Skin epidermis (tissue), 12 donors: ENCODE measurements around the gene RBCK1.
A peak's percentile ranks its signal among the peaks of the same experiment; 100 is the strongest.
"Not testable (repeated sequence)": the region's sequence is repeated elsewhere in the genome, so short reads cannot be mapped to it uniquely, and the experiment has no call there.

ENCODE experiments used
- H3K27ac ChIP-seq, 21 experiments: fragments of 200-600 bp; sonication (generic) in 11 of 21; one replicate each; pipeline ENCODE4 v1.5.0; 2020; ENCODE audit warnings: mild to moderate bottlenecking in 3 of 21, inconsistent platforms in 2 of 21, moderate library complexity in 2 of 21
- H3K4me3 ChIP-seq, 7 experiments: fragments of 200-600 bp; sonication (generic) in 2 of 7; one replicate each; pipeline ENCODE4 v1.5.0; 2020; ENCODE audit warnings: inconsistent platforms in 2 of 7, mild to moderate bottlenecking in 2 of 7, moderate library complexity in 1 of 7

Gene RBCK1

DNA sequence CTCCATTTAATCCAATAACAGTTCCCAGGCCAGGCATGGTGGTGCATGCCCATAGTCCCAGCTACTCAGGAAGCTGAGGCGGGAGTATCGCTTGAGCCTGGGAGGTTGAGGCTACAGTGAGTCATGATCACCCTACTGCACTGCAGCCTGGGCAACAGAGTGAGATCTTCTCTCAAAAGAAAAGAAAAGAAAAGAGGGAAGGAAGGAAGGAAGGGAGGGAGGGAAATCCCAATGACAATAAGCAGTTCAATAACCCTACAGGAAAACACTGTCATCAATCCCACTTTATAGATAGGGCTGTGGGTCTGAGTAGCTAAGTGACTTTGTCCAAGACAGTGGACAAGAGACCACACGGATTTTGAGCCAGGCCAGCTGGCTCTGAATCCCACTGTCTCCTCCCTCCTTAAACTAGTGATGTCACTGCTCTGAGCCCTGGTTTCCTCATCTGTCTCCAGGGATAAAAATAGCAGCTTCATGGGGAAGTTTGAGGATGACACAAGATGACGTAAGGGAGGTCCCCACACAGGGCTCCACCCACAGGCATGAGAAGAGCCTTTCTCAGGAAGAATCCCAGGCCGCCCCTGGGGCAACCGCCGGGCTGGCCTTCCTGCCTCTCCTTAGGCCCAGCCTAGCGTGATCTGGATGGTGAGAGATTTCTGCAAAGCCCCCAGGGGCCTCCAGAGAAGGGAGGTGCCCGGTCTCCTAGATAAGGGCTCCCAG lies 34.8 kb upstream of the RBCK1 start:
- no peak overlapping the region for H3K4me3 ChIP-seq
- peak overlapping the region in 5 of 21 experiments; percentile 3 to 68 (median 26) for H3K27ac ChIP-seq

DNA sequence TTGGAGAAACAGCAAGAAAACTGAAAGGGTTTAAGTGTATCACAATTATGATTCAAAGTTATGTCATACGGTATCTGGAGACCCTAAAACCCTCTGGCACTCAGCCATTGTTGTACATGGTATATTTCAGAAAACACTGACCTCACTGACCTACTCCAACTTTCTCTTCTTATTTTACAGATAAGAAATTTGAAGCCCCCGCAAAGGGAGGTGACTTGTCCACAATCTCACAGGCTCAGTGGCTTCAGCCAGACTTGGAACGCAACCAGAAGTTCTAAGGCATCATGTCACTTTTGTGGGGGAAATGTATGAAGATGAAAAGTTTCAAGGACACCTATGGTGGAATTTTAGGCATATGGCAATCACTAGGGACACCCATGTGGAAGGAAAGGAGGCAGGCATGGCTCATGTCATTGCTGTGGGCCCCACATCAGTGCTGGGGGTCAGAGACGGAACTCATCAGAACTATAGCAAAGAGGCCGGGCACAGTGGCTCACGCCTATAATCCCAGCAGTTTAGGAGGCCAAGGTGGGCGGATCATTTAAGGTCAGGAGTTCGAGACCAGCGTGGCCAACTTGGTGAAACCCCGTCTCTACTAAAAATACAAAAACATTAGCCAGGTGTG lies 32.7 kb upstream of the RBCK1 start:
- H3K27ac ChIP-seq: no peak overlapping the region
- no peak overlapping the region for H3K4me3 ChIP-seq

DNA sequence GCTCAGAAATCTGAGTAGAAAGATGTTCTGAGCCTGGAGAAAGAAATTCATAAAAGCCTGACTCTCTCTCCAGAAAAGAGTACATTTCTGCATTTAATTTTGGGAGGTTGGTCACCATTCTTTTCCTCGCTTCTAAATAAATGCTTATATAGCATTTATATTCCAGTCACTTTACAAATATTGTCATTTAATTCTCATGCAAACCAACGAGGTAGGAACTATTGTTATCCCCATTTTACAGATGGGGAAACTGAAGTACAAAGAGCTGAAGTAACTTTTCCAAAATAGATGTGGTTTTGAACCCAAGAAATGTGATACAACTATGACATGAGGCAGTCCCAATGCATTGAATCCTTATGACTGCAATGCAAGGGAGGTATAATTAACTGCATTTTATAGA lies 32.0 kb upstream of the RBCK1 start:
- no peak overlapping the region for H3K27ac ChIP-seq
- no peak overlapping the region for H3K4me3 ChIP-seq

DNA sequence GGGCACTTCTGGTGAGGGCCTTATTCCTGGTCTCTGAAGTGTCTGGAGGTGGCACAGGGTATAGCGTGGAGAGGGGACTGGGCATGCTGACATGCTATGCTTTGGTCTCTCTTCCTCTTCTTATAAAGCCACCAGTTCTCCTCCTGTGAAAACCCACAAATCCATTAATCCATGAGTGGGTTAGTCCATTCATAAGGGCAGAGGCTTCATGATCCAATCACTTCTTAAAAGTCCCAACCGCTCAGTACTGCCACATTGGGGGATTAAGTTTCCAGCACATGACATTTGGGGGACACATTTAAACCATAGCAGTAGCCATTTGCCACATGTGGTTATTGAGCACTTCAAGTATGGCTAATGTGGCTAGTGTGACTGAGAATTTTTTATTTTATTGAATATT lies 31.3 kb upstream of the RBCK1 start:
- no peak overlapping the region for H3K4me3 ChIP-seq
- H3K27ac ChIP-seq: no peak overlapping the region

DNA sequence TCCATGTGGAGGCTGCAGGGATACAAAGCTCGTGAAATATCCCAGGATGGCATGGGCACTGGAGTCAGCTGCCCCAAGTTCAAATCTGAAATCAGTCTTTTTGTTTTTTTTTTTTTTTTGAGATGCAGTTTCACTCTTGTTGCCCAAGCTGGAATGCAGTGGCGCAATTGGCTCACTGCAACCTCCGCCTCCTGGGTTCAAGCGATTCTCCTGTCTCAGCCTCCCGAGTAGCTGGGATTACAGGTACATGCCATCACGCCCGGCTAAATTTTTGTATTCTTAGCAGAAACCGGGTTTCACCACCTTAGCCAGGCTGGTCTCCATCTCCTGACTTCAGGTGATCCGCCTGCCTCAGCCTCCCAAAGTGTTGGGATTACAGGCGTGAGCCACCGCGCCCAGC lies 30.5 kb upstream of the RBCK1 start:
- H3K4me3 ChIP-seq, H3K27ac ChIP-seq: not testable (repeated sequence)

DNA sequence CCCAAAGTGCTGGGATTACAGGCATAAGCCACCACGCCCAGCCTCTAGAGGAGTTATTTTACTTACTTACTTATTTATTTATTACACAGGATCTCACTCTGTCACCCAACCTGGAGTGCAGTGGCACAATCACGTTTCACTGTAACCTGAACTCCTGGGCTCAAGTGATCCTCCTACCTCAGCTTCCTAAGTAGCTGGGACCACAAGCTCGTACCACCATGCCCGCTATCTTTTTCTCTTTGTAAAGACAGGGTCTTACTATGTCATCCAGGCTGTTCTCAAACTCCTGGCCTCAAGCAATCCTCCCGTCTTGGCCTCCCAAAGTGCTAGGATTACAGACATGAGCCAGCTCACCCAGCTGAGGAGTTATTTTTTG lies 29.1 kb upstream of the RBCK1 start:
- Histone ChIP-seq H3K27ac (no peak overlapping the region), H3K4me3 (no peak overlapping the region)

DNA sequence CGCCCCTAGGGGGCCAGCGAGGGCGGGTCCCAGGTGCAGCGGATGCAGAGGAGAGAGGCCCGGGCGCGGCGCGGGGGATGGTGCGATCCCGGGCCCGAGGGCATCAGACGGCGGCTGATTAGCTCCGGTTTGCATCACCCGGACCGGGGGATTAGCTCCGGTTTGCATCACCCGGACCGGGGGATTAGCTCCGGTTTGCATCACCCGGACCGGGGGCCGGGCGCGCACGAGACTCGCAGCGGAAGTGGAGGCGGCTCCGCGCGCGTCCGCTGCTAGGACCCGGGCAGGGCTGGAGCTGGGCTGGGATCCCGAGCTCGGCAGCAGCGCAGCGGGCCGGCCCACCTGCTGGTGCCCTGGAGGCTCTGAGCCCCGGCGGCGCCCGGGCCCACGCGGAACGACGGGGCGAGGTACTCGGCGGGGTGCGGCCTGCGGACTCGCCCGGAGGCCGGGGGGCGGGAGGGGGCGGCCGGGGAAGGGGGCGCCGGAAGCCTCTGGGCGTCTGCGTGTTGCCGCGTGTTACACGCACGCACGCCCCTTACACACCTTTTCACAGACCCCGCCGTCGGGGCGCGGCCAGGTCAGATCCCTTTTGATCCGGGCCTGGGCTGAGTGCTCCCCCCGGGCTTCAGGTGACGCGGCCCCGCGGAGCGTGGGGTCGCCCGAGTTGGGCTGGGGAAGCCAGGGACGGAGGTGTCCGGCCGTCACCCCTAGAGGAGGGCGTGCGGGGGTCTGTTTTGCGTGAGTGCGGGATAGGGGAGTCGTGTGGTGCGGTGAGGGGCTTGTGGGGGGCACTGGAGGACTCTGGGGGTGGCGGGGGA lies 27.1 kb upstream of the RBCK1 start:
- H3K4me3 ChIP-seq: peak overlapping the region; percentile 54 to 79 (median 67)
- H3K27ac ChIP-seq: peak overlapping the region; percentile 23 to 91 (median 79)

DNA sequence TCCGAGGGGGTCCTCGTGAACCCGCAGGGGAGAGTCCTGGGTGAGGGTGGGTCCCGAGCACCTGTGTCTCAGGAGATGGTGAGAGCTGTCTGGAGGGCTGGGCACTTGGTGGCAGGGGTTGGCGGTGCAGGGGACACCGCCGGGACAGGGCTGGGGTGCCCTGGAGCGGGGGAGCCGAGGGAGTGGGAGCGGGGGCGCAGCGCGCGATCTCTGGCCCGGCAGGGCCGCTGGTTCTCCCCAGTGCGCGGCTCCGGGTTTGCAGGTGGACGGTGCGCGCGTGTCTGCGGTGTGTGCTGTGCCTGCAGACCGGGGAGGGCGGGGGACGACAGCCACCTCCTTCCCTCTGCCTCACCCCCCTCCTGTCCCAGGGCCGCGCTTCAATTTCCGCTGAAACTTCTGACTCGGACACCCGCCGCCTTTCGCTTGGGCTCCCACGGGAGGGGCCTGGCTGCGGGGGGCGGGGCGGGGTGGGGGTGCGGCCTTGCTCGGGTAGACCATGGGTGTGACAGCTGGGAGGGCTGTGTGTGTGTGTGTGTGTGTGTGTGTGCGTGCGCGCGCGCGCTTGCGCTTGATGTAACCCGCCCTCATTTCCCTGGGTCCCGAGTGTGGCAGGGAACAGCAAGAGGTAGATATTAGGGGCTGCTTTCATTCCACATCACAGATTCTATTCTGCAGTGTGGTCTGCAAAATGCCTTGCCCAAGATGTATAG lies 26.4 kb upstream of the RBCK1 start:
- H3K4me3 ChIP-seq: peak overlapping the region; percentile 54 to 79 (median 67)
- peak overlapping the region in 20 of 21 experiments; percentile 23 to 91 (median 80) for H3K27ac ChIP-seq

DNA sequence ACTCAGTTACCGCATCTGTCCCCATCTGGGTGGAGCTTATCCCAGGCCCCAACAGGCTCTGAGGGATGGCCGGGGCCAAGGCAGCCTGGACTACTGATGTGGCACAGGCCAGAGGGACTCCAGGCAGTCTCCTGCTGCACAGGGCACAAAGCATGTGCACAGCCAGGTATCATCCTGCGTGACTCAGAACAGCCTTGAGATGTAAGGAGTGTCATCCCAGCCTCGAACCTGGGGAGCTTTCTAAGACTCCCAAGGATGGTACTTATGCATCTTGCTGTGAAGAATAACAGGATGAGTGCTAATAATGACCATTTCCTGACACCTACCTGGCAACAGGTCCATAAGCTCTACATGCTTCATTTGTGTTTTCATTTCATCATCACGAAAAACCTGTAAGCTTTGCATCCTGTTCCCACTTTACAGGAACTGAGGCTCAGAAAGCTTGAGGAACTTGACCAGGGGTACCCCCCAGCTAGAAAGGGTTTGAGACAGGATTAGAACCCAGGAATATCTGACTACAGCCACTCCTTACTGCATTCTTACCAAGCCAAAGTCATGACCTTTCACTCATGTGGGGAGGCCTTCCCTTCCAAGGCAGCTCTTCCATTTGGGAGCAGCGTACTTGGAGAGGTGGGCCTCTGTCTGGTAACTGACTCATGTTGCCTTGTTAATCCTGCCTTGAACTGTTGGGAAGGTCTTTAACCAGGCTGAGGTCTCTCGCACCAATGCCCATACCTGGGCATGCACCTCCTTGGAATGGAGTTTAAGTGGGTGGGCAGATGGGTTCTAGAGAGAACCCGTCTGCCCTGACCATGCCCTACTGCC lies 25.6 kb upstream of the RBCK1 start:
- Histone ChIP-seq H3K27ac (peak overlapping the region in 5 of 21 experiments; percentile 80 to 91 (median 85)), H3K4me3 (peak overlapping the region in 4 of 7 experiments; percentile 54 to 77 (median 72))

DNA sequence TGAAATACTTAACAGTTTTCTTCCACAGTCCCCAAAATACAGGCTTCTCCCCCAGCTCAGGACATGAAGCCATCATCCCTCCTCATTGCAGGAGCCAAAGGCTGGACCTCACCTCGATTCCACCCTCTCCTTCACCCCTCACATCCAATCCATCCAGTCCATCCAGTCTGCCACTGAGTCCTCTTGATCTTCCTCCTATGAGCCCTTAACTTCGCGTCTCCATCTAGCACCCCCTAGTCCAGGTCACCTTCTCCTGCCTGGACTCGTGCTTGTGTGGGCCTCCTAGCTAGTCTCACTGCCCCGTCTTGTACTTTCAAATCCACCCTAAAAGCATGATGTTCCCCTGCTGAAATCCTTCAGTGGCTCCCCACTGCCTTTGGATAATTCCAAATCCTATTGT lies 24.2 kb upstream of the RBCK1 start:
- H3K4me3 ChIP-seq: no peak overlapping the region
- no peak overlapping the region for H3K27ac ChIP-seq

DNA sequence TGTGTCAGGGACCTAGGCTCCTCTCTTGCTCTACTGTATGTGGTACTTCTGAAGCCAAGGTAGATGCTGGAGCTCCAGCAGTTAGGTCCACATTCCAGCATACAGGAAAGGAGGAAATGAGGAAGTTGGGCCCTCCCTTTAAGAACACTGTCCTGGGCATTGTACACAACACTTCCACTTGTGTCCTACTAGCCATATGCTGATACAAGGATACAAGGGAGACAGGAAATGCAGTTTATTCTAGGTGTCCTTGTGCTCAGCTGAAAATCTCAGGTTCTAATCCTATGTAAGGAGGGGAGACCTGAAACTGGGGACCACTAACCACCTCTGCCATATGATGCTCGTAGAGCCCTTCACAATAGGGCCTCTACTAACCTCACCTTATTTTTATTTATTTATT lies 23.4 kb upstream of the RBCK1 start:
- Histone ChIP-seq H3K4me3 (no peak overlapping the region), H3K27ac (no peak overlapping the region)

DNA sequence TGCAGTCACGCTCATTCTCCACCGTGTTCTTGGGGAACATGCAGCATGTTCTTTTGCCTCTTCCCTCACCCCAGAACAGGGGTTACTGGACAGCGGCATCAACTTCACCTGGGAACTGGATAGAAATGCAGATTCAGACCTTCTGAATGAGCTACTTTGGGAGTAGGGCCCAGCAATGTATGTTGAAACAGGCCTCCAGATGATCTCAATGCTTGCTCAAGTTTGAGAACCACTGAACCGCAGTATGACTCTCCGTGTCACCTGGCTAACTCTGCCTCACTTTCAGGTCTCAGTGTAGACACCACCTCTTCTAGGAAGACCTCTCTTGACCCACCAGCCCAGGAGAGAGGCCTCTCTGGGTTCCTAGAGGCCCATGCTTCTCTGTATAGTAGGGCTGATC lies 22.7 kb upstream of the RBCK1 start:
- Histone ChIP-seq H3K4me3 (no peak overlapping the region), H3K27ac (no peak overlapping the region)

DNA sequence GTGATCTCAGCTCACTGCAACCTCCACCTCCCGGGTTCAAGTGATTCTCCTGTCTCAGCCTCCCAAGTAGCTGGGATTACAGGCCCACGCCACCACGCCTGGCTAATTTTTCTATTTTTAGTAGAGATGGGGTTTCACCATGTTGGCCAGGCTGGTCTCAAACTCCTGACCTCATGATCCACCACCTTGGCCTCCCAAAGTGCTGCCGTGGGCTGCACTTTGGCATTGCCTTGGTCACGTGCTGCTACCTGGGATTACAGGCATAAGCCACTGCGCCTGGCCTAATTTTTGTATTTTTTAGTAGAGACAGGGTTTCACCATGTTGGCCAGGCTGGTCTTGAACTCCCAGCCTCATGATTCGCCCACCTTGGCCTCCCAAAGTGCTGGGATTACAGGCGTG lies 21.5 kb upstream of the RBCK1 start:
- H3K27ac ChIP-seq, H3K4me3 ChIP-seq: not testable (repeated sequence)

DNA sequence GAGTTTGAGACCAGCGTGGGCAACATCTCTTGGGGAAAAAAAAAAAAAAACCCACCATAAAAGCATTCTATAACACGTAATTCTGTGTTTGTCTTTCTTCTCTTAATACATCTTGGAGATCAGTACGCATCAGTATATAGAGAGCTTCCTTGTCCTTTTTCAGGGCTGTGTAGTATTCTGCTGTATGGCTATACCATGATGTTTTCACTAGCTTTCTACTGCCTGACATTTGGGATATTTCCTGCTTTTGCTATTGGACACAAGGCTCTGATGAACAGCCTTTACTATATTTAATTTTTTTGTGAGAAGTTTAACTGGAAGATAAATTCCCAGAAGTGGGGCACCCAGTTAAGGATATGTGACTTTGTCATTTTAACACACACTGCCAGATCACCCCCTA lies 20.6 kb upstream of the RBCK1 start:
- H3K4me3 ChIP-seq: no peak overlapping the region
- H3K27ac ChIP-seq: no peak overlapping the region

DNA sequence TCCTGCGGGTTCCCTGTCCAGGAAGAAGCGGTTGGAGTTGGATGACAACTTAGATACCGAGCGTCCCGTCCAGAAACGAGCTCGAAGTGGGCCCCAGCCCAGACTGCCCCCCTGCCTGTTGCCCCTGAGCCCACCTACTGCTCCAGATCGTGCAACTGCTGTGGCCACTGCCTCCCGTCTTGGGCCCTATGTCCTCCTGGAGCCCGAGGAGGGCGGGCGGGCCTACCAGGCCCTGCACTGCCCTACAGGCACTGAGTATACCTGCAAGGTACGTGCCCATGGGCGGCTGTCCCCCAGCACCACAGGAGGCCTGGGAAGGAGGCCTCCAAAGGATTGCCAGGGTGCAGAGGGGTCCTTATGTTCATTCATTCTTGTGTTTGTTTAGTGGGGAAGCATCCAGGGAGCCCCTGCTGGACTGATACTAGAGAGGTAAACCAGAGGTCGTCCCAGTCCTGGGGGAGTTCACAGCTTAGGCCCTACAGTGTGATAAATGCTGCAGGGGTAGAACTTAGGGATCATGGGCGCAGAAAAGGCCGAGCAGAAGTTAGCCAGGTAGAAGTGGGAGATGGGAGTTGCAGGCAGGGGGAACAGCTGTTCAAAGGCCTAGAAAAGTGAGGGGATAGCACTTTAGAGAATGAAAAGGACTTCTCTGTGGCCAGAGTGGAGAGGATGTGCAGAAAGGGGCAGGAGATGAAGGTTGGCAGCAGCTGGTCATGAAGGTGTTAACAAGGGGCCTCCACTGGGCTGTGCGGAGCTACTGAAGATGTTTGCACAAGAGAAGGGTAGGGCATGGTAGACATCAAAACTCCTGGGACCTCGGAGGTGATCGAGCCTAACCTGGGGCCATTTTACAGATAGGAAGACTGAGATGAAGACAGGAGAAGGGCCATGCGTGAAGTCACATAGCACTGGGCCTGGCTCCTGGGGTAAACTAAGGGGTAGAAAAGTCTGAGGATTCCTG lies 19.8 kb upstream of the RBCK1 start:
- Histone ChIP-seq H3K4me3 (no peak overlapping the region), H3K27ac (no peak overlapping the region)

DNA sequence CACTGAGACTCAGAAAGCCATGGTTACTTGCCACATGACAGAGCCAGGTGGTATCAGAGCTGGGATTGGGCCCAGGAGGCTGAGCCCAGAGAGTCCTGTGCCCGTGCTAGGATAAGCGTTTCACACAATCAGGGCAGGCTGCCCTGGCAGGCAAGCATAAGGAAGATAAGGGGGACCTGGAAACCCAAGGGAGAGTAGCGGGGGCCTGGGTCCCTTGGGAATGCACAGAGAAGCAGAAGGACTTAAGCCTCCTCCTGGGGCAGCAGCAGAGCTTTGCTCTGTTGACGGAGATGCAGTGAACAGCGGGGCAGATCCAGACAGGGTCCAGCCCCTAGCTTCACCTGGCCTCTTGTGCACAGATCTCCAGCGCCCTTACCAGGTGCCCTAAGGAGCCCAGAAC lies 18.9 kb upstream of the RBCK1 start:
- H3K27ac ChIP-seq: no peak overlapping the region

DNA sequence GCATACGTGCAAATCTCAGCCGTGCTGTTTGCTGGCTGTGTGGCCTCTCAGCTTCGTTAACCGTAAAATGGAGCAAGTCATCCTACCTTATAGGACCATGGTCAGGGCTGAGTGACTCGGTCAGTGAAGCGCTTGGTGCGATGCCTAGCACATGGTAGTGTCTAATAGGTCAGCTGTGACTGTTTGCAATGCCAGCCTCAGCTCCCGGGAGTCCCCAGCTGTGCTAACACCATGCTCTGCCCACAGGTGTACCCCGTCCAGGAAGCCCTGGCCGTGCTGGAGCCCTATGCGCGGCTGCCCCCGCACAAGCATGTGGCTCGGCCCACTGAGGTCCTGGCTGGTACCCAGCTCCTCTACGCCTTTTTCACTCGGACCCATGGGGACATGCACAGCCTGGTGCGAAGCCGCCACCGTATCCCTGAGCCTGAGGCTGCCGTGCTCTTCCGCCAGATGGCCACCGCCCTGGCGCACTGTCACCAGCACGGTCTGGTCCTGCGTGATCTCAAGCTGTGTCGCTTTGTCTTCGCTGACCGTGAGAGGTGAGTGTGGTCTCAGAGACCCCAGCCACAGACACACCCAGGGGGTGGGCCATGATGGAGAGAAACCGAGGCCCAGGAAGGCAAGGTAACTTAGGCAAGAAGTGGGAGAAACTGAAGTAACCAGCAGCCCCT lies 16.9 kb upstream of the RBCK1 start:
- Histone ChIP-seq H3K27ac (no peak overlapping the region), H3K4me3 (no peak overlapping the region)

More for the DNA sequence above, 18.9 kb upstream of the RBCK1 start:
- no peak overlapping the region for H3K4me3 ChIP-seq

DNA sequence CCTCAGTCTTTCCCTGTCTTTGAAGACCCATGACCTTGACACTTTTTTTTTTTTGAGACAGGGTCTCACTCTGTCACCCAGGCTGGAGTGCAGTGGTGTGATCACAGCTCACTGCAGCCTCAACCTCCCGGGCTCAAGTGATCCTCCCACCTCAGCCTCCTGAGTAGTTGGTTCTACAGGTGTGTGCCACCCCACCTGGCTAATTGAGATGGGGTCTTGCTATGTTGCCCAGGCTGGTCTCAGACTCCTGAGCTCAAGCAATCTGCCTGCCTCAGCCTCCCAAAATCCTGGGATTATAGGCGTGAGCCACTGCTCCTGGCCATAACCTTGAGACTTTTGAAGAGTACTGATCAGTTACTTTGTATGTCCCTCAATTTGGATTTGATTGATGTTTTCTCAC lies 14.8 kb upstream of the RBCK1 start:
- H3K27ac ChIP-seq, H3K4me3 ChIP-seq: not testable (repeated sequence)
